Measurements from ENCODE around the gene LRFN4. TPM values are rescaled to one million over a fixed set of nuclear protein-coding genes. Genes with fewer than 3 reads are reported as not detected.
A peak's percentile ranks its signal among the peaks of the same experiment; 100 is the strongest.
"Not testable (repeated sequence)": the region's sequence is repeated elsewhere in the genome, so short reads cannot be mapped to it uniquely, and the experiment has no call there.

Gene LRFN4
- 22.8 and 36.7 TPM in 2 replicates for total RNA-seq (2012; rRNA removed)

GRCh38 chr11:66856496-66857233, at the start of gene LRFN4:
LRFN4 (plus strand) TSS chr11:66857064; CDS start chr11:66857745, 681 bp downstream.
- no peaks in the 10 kb centered on the region for H3K9me3 ChIP-seq (replicated peaks; ENCODE audit: low read length)
- peak within 1 kb of the TSS; percentile 84 for H3K9ac ChIP-seq (ENCODE audit: low read depth, low read length)
- peaks cover 4% of the 10 kb centered on the region for H3K36me3 ChIP-seq (ENCODE audit: insufficient read depth, low read length)
- peaks cover 22% of the 10 kb centered on the region for H3K4me1 ChIP-seq (ENCODE audit: control insufficient read depth, insufficient read depth, low read length)
- H3K4me2 ChIP-seq (ENCODE audit: low read length) = peak within 1 kb of the TSS; percentile 91
- H3K27me3 ChIP-seq (ENCODE audit: control insufficient read depth, insufficient read depth, low read length) = no peaks in the 10 kb centered on the region
- H3K4me3 ChIP-seq (ENCODE audit: low read length) = peak within 1 kb of the TSS; percentile 85

DNA sequence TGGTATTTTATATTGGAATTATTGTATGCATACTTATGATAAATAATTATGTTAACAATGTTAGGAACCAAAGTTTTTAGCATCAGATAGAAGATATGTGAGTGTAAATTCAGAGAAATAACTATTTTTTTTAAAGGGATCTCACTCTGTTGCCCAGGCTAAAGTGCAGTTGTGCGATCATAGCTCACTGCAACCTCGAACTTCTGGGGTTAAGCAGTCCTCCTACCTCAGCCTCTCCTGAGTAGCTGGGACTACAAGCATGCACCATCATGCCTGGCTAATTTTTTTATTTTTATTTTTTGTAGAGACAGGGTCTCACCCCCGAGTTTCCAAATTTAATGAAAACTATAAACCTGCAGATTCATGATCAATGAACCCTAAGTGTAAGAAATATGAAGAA, 47.3 kb upstream of the LRFN4 start:
- no peak overlapping the region for H3K4me2 ChIP-seq (ENCODE audit: low read length)
- H3K9me3 ChIP-seq (replicated peaks; ENCODE audit: low read length) = no peaks in the 10 kb centered on the region
- no peak overlapping the region for H3K9ac ChIP-seq (ENCODE audit: low read depth, low read length)
- H3K27me3 ChIP-seq (ENCODE audit: control insufficient read depth, insufficient read depth, low read length) = no peaks in the 10 kb centered on the region
- H3K4me1 ChIP-seq (ENCODE audit: control insufficient read depth, insufficient read depth, low read length) = no peaks in the 10 kb centered on the region
- H3K4me3 ChIP-seq (ENCODE audit: low read length) = no peak overlapping the region
- no peaks in the 10 kb centered on the region for H3K36me3 ChIP-seq (ENCODE audit: insufficient read depth, low read length)

DNA sequence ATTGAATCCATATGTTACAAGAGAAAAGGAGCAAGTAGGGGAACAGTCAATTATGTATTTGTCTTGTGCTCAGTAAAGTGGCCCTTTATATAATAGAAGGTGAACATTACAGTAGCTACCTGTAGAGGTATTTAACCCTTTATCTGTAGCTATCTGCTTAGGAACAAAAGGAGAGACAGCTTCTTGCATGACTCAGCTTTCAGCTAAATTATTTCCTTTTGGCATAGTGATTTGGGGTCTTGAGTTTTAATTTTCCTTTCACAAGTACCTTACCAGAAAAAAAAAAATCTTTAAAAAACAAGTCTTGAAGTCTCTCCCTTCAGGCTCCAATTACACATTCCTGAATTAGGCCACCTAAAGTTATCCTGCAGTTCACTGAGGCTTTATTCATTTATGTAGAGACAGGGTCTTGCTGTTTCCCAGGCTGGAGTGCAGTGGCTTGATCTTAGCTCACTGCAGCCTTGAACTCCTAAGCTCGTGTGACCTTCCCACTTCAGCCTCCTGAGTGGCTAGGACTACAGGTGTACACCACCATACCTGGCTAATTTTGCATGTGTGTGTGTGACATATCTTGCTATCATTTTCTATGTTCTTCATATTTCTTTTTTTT, 46.2 kb upstream of the LRFN4 start:
- no peaks in the 10 kb centered on the region for H3K9me3 ChIP-seq (replicated peaks; ENCODE audit: low read length)
- H3K9ac ChIP-seq (ENCODE audit: low read depth, low read length) = no peak overlapping the region
- H3K27me3 ChIP-seq (ENCODE audit: control insufficient read depth, insufficient read depth, low read length) = no peaks in the 10 kb centered on the region
- H3K4me1 ChIP-seq (ENCODE audit: control insufficient read depth, insufficient read depth, low read length) = peaks cover 6% of the 10 kb centered on the region
- no peak overlapping the region for H3K4me3 ChIP-seq (ENCODE audit: low read length)
- no peak overlapping the region for H3K4me2 ChIP-seq (ENCODE audit: low read length)
- H3K36me3 ChIP-seq (ENCODE audit: insufficient read depth, low read length) = no peaks in the 10 kb centered on the region

DNA sequence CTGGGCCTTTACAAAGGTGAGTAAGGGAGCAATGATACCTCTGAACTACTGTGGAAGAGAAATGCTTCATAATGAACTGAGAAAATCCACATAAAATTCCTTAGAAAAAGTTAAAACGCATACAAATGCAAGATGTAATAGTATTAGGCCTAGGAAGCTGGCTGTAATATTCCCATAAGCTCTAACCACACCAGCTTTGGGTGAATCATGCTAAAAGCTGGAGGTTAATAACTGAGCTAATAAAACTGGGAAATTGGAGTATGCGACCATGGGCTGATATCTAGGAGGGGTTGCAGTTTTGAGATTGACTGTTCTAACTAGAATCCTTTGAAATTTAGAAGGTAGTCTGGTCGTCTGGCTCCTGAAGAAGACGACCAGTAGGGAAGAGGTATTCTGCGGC, 42.2 kb upstream of the LRFN4 start:
- Histone ChIP-seq H3K9ac (ENCODE audit: low read depth, low read length) (no peak overlapping the region), H3K4me1 (ENCODE audit: control insufficient read depth, insufficient read depth, low read length) (peaks cover 11% of the 10 kb centered on the region), H3K27me3 (ENCODE audit: control insufficient read depth, insufficient read depth, low read length) (no peaks in the 10 kb centered on the region), H3K36me3 (ENCODE audit: insufficient read depth, low read length) (no peaks in the 10 kb centered on the region), H3K4me3 (ENCODE audit: low read length) (no peak overlapping the region), H3K9me3 (replicated peaks; ENCODE audit: low read length) (no peaks in the 10 kb centered on the region), H3K4me2 (ENCODE audit: low read length) (no peak overlapping the region)

GRCh38 chr11:66815646-66816045, 41.2 kb upstream of the LRFN4 start:
- no peak overlapping the region for H3K4me3 ChIP-seq (ENCODE audit: low read length)
- no peaks in the 10 kb centered on the region for H3K36me3 ChIP-seq (ENCODE audit: insufficient read depth, low read length)
- H3K9ac ChIP-seq (ENCODE audit: low read depth, low read length) = no peak overlapping the region
- H3K4me1 ChIP-seq (ENCODE audit: control insufficient read depth, insufficient read depth, low read length) = peaks cover 11% of the 10 kb centered on the region
- no peaks in the 10 kb centered on the region for H3K27me3 ChIP-seq (ENCODE audit: control insufficient read depth, insufficient read depth, low read length)
- no peaks in the 10 kb centered on the region for H3K9me3 ChIP-seq (replicated peaks; ENCODE audit: low read length)
- no peak overlapping the region for H3K4me2 ChIP-seq (ENCODE audit: low read length)

DNA sequence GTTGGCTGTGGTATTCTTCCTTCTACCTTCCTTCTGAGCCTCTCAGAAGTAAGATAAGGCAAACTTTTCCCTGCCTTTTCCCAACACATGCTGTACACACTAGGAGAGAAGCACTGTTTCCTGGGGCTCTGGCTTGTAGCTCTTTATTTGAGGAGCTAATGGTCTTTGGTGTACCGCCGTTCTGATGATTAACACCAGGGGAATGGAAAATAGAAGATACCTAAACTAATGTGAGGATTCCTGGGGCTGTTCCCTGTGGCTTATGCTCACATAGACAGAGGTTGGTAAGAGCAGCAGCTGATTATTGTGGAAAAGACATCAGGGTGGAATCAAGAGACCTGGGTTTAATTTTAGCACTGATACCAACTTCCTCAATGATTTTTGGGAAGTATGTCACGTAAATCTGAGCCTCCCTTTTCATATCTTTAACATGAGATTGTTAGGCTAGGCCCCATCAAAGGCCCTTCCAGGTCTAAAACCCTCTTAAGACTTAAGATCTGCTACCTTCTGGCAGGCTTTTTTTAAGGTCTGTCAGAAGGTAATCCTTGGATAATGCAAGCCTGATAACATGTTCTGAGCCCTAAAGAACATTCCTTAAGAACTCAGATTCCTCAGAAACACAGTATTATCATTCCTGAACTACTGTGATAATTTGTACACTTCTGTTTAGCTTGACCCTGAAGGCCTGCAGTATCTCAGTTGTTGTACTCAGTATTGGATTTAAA, 38.5 kb upstream of the LRFN4 start:
- no peaks in the 10 kb centered on the region for H3K36me3 ChIP-seq (ENCODE audit: insufficient read depth, low read length)
- no peaks in the 10 kb centered on the region for H3K27me3 ChIP-seq (ENCODE audit: control insufficient read depth, insufficient read depth, low read length)
- no peak overlapping the region for H3K9ac ChIP-seq (ENCODE audit: low read depth, low read length)
- H3K4me2 ChIP-seq (ENCODE audit: low read length) = no peak overlapping the region
- H3K4me1 ChIP-seq (ENCODE audit: control insufficient read depth, insufficient read depth, low read length) = peaks cover 11% of the 10 kb centered on the region
- no peak overlapping the region for H3K4me3 ChIP-seq (ENCODE audit: low read length)
- H3K9me3 ChIP-seq (replicated peaks; ENCODE audit: low read length) = no peaks in the 10 kb centered on the region

- no peak overlapping the region for H3K4me3 ChIP-seq (ENCODE audit: low read length)
- H3K4me1 ChIP-seq (ENCODE audit: control insufficient read depth, insufficient read depth, low read length) = peaks cover 8% of the 10 kb centered on the region
- no peaks in the 10 kb centered on the region for H3K9me3 ChIP-seq (replicated peaks; ENCODE audit: low read length)
- H3K36me3 ChIP-seq (ENCODE audit: insufficient read depth, low read length) = no peaks in the 10 kb centered on the region
- no peak overlapping the region for H3K9ac ChIP-seq (ENCODE audit: low read depth, low read length)
- no peak overlapping the region for H3K4me2 ChIP-seq (ENCODE audit: low read length)
- H3K27me3 ChIP-seq (ENCODE audit: control insufficient read depth, insufficient read depth, low read length) = no peaks in the 10 kb centered on the region
Measured at GRCh38 chr11:66820381-66820780, 36.5 kb upstream of the LRFN4 start.

GRCh38 chr11:66820901-66821300, 36.0 kb upstream of the LRFN4 start:
- H3K4me3 ChIP-seq (ENCODE audit: low read length) = no peak overlapping the region
- H3K9ac ChIP-seq (ENCODE audit: low read depth, low read length) = no peak overlapping the region
- H3K9me3 ChIP-seq (replicated peaks; ENCODE audit: low read length) = no peaks in the 10 kb centered on the region
- no peaks in the 10 kb centered on the region for H3K27me3 ChIP-seq (ENCODE audit: control insufficient read depth, insufficient read depth, low read length)
- H3K4me2 ChIP-seq (ENCODE audit: low read length) = no peak overlapping the region
- no peaks in the 10 kb centered on the region for H3K36me3 ChIP-seq (ENCODE audit: insufficient read depth, low read length)
- H3K4me1 ChIP-seq (ENCODE audit: control insufficient read depth, insufficient read depth, low read length) = peaks cover 3% of the 10 kb centered on the region

DNA sequence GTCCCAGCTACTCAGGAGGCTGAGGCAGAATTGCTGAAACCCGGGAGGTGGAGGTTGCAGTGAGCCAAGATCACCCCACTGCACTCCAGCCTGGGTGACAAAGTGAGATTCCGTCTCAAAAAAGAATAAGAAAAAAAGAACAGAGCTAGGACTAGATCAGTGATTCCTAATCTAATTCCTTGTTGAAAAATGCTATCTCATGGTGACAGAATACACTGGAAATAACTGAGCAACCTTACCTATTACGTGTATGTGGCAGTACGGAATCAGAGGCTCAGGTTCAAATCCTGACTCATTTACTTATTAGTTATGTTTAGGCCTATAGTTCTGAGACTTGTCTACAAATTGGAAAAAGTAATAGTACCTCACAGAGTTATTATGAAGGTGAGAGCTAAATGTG, 33.2 kb upstream of the LRFN4 start:
- Histone ChIP-seq H3K4me3 (ENCODE audit: low read length) (no peak overlapping the region), H3K9me3 (replicated peaks; ENCODE audit: low read length) (no peaks in the 10 kb centered on the region), H3K4me1 (ENCODE audit: control insufficient read depth, insufficient read depth, low read length) (no peaks in the 10 kb centered on the region), H3K36me3 (ENCODE audit: insufficient read depth, low read length) (no peaks in the 10 kb centered on the region), H3K27me3 (ENCODE audit: control insufficient read depth, insufficient read depth, low read length) (no peaks in the 10 kb centered on the region), H3K4me2 (ENCODE audit: low read length) (no peak overlapping the region), H3K9ac (ENCODE audit: low read depth, low read length) (no peak overlapping the region)

DNA sequence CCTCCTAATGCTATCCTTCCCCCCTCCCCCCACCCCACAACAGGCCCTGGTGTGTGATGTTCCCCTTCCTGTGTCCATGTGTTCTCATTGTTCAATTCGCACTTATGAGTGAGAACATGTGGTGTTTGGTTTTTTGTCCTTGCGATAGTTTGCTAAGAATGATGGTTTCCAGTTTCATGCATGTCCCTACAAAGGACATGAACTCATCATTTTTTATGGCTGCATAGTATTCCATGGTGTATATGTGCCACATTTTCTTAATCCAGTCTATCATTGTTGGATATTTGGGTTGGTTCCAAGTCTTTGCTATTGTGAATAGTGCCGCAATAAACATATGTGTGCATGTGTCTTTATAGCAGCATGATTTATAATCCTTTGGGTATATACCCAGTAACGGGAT, 32.3 kb upstream of the LRFN4 start:
- not testable (repeated sequence) for H3K36me3 ChIP-seq (ENCODE audit: insufficient read depth, low read length); H3K27me3 ChIP-seq (ENCODE audit: control insufficient read depth, insufficient read depth, low read length); H3K9me3 ChIP-seq (replicated peaks; ENCODE audit: low read length); H3K4me1 ChIP-seq (ENCODE audit: control insufficient read depth, insufficient read depth, low read length); H3K4me3 ChIP-seq (ENCODE audit: low read length); H3K9ac ChIP-seq (ENCODE audit: low read depth, low read length); H3K4me2 ChIP-seq (ENCODE audit: low read length)

DNA sequence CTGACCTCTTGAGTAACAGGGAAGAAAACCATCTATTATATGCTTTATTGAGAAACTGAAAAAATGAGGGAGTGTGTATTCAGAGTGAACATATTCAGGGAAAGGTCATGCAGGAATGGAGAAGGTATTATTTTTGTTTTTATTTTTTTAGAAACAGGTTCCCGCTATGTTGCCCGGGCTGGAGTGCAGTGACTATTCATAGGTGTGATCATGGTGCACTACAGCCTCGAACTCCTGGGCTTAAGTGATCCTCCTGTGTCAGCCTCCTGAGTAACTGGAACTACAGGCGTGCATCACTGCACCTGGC, 22.4 kb upstream of the LRFN4 start:
- Histone ChIP-seq H3K27me3 (ENCODE audit: control insufficient read depth, insufficient read depth, low read length) (no peaks in the 10 kb centered on the region), H3K36me3 (ENCODE audit: insufficient read depth, low read length) (peaks cover 6% of the 10 kb centered on the region), H3K4me1 (ENCODE audit: control insufficient read depth, insufficient read depth, low read length) (peaks cover 13% of the 10 kb centered on the region), H3K9me3 (replicated peaks; ENCODE audit: low read length) (no peaks in the 10 kb centered on the region), H3K9ac (ENCODE audit: low read depth, low read length) (no peak overlapping the region), H3K4me2 (ENCODE audit: low read length) (no peak overlapping the region), H3K4me3 (ENCODE audit: low read length) (no peak overlapping the region)

Data from skeletal muscle satellite cell (primary cell).